ENCODE measurements around the gene RIC3. TPM values are rescaled to one million over a fixed set of nuclear protein-coding genes. Genes with fewer than 3 reads are reported as not detected.

The RIC3 gene
- total RNA-seq, 1 donor from 2014 or later = 3.2 TPM

DNA sequence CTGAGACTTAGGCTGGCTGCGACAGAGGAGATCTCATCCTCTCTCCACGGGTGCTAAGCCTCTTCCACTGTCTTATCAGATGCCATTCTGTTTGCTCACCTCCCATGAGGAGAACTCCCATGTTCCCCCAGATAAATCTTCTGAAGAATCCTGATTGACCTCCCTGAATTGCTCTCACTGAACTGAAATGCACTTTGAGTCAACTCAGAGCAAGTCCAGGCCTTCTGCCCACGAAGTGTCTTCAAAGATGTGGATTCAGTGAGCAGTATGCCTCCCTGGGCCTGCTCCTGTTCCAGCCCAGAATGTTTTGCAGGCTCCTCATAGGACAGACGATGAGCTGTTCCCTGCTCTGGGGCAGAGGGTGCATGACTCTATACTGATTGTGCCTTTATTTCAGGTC, 70.5 kb downstream of the RIC3 start:
- H3K27me3 Mint-ChIP-seq (ENCODE audit: low read depth) = no peaks in the 10 kb centered on the region
- no peaks in the 10 kb centered on the region for H3K9me3 Mint-ChIP-seq
- no peak for DNase-seq (ENCODE audit: low spot score)
- no peak overlapping the region for H3K27ac Mint-ChIP-seq
- H3K4me1 Mint-ChIP-seq (ENCODE audit: low read depth) = no peaks in the 10 kb centered on the region
- no peak overlapping the region for H3K4me3 Mint-ChIP-seq (ENCODE audit: low read depth)
- intact Hi-C loops (cut with micrococcal nuclease) = no loop called here
- H3K36me3 Mint-ChIP-seq (ENCODE audit: low read depth) = no peaks in the 10 kb centered on the region

DNA sequence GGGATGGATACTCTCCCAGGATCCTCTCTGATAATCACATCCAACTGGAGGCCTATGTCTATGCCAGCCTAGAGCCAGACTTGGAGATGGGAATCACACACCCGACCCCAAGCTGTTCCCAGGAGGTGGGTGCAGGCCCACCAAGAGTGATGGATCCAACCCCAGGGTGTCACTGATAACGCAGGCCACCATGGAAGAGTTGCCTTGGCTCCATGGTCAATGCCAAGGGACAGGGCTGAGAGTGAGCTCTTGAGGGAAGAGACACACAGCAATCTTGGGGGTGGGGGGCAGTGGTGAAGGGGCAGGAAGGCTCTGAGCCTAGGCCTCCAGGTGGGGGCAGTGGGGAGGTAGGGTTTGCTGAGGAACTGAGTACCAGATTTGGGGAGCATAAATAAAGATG, 70.9 kb downstream of the RIC3 start:
- H3K36me3 Mint-ChIP-seq (ENCODE audit: low read depth) = no peaks in the 10 kb centered on the region
- intact Hi-C loops (cut with micrococcal nuclease) = no loop called here
- H3K27ac Mint-ChIP-seq = no peak overlapping the region
- no peaks in the 10 kb centered on the region for H3K27me3 Mint-ChIP-seq (ENCODE audit: low read depth)
- H3K4me3 Mint-ChIP-seq (ENCODE audit: low read depth) = no peak overlapping the region
- DNase-seq (ENCODE audit: low spot score) = no peak
- no peaks in the 10 kb centered on the region for H3K9me3 Mint-ChIP-seq
- H3K4me1 Mint-ChIP-seq (ENCODE audit: low read depth) = no peaks in the 10 kb centered on the region

DNA sequence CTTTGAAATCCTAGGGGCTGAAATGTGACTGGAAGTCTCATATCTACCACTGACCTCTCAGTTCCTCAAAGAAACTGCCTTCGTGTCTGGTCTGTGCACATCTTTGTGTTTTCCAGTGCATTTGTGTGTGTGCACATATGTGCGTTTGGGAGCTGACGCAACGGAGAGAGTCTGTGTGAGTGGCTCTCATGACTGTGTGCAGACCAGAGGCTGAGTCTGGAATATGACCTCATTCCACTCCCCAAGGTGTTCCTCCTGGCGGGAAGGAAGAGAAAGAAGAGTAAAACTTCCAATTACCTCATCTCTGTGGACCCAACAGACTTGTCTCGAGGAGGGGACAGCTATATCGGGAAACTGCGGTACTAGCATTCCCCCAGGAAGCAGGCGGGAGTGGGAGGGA, 71.4 kb downstream of the RIC3 start:
- intact Hi-C loops (cut with micrococcal nuclease) = no loop called here
- Mint-ChIP-seq H3K27me3 (ENCODE audit: low read depth) (no peaks in the 10 kb centered on the region), H3K9me3 (no peaks in the 10 kb centered on the region), H3K36me3 (ENCODE audit: low read depth) (no peaks in the 10 kb centered on the region), H3K27ac (no peak overlapping the region), H3K4me1 (ENCODE audit: low read depth) (no peaks in the 10 kb centered on the region), H3K4me3 (ENCODE audit: low read depth) (no peak overlapping the region)
- DNase-seq (ENCODE audit: low spot score) = no peak

DNA sequence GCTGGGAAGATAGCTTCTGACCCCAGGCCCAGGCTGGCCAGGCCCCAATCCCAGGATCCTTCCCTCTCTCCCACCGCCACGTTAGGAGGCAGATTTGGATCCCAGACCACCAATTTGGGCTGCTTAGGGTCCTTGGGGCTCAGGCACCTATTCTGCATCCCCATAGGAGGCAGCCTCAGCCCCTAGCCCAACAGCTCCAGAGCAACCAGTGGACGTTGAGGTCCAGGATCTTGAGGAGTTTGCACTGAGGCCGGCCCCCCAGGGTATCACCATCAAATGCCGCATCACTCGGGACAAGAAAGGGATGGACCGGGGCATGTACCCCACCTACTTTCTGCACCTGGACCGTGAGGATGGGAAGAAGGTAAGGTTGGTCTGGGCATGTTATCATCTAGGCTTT, 71.8 kb downstream of the RIC3 start:
- Mint-ChIP-seq H3K9me3 (no peaks in the 10 kb centered on the region), H3K27me3 (ENCODE audit: low read depth) (no peaks in the 10 kb centered on the region), H3K4me3 (ENCODE audit: low read depth) (no peak overlapping the region), H3K36me3 (ENCODE audit: low read depth) (no peaks in the 10 kb centered on the region), H3K27ac (no peak overlapping the region), H3K4me1 (ENCODE audit: low read depth) (no peaks in the 10 kb centered on the region)
- no peak for DNase-seq (ENCODE audit: low spot score)
- intact Hi-C loops (cut with micrococcal nuclease) = no loop called here

DNA sequence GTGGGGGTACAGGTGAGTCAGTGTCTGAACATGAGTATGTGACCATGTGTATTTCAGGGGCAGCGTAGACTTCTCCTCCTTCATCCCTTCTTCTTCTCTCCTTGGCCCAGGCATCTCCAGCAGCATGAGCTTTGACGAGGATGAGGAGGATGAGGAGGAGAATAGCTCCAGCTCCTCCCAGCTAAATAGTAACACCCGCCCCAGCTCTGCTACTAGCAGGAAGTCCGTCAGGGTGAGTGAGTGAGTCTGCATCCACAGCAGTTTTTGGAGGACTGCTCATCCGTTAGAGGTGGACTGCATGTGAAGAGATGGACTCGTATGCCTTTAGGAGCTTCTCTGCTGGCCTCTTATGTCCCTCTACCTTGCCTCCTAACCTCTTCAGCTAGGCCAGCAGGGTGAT, 72.2 kb downstream of the RIC3 start:
- no peaks in the 10 kb centered on the region for H3K27me3 Mint-ChIP-seq (ENCODE audit: low read depth)
- intact Hi-C loops (cut with micrococcal nuclease) = no loop called here
- no peaks in the 10 kb centered on the region for H3K4me1 Mint-ChIP-seq (ENCODE audit: low read depth)
- no peak overlapping the region for H3K4me3 Mint-ChIP-seq (ENCODE audit: low read depth)
- DNase-seq (ENCODE audit: low spot score) = no peak
- H3K36me3 Mint-ChIP-seq (ENCODE audit: low read depth) = no peaks in the 10 kb centered on the region
- H3K27ac Mint-ChIP-seq = no peak overlapping the region
- no peaks in the 10 kb centered on the region for H3K9me3 Mint-ChIP-seq

DNA sequence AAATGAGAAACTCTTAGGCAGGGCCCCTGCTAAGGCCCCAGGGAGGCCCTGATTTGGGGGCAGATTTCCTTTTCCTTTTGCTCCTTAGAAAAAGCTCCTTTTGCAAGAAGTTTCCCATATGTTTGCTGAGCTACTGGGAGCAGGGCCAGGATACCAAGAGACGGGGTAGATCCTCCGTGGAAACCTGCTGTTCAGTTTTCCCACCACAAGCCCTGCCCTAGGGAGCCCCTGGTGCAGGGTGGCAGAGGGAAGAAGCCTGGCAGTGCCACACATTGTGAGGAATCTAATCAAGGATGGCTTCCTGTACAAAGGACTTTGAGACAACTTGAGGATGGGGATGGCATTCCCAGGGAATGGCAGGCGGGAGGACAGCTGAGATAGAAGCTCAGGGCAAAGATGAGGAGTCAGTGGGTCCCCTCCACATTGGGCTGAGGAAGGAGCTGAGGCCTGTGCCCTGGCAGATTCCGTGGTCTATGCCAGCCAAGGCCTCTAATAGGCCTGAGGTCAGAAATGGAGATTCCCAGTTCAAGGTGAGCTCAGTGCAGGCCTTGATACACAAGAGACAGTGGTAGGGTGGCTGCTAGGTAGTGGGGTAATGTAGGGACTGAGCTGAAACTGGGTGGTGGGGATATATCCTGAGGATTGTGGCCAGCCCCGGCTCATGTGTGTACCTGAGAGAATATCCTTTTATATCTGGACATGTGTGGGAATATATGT, 72.9 kb downstream of the RIC3 start:
- H3K27me3 Mint-ChIP-seq (ENCODE audit: low read depth) = no peaks in the 10 kb centered on the region
- H3K4me1 Mint-ChIP-seq (ENCODE audit: low read depth) = no peaks in the 10 kb centered on the region
- intact Hi-C loops (cut with micrococcal nuclease) = no loop called here
- H3K27ac Mint-ChIP-seq = no peak overlapping the region
- no peak for DNase-seq (ENCODE audit: low spot score)
- no peaks in the 10 kb centered on the region for H3K36me3 Mint-ChIP-seq (ENCODE audit: low read depth)
- no peak overlapping the region for H3K4me3 Mint-ChIP-seq (ENCODE audit: low read depth)
- no peaks in the 10 kb centered on the region for H3K9me3 Mint-ChIP-seq

DNA sequence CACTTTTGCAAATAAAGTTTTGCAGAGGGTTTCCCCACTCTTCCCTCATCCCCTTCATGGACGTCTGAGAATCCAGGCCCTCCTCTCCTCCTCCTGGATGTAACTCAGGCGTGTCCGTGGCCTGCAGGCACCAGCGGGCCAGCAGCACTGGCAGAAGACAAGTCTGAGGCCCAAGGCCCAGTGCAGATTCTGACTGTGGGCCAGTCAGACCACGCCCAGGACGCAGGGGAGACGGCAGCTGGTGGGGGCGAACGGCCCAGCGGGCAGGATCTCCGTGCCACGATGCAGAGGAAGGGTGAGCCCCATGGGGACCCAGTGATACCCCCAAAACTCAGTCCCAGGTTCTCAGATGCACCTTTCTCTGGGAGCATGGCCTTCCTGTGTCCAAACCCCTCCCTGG, 73.5 kb downstream of the RIC3 start:
- no peaks in the 10 kb centered on the region for H3K36me3 Mint-ChIP-seq (ENCODE audit: low read depth)
- no peaks in the 10 kb centered on the region for H3K27me3 Mint-ChIP-seq (ENCODE audit: low read depth)
- H3K4me1 Mint-ChIP-seq (ENCODE audit: low read depth) = no peaks in the 10 kb centered on the region
- no peak overlapping the region for H3K27ac Mint-ChIP-seq
- DNase-seq (ENCODE audit: low spot score) = no peak
- H3K9me3 Mint-ChIP-seq = no peaks in the 10 kb centered on the region
- H3K4me3 Mint-ChIP-seq (ENCODE audit: low read depth) = no peak overlapping the region
- intact Hi-C loops (cut with micrococcal nuclease) = no loop called here

DNA sequence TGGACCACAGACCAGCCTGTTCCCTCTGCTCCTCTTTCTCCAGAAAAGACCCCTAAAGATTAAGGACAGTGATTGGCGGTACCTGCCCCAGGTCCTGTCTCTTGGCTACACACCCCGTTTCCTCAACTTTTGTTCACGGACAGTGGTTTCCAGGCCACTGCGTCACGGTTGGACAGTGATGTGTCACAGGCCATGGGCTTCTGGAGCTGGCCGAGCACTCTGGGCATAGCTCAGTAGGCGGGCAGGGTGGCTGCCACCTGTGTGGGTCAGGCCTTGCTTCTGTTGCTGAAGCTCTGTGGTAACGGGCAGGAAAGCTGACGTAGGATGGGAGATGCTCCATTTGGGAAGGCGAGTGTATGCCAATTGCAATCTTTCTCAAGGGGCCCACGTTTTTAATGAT, 74.2 kb downstream of the RIC3 start:
- no peak overlapping the region for H3K4me3 Mint-ChIP-seq (ENCODE audit: low read depth)
- no peaks in the 10 kb centered on the region for H3K36me3 Mint-ChIP-seq (ENCODE audit: low read depth)
- H3K27ac Mint-ChIP-seq = no peak overlapping the region
- DNase-seq (ENCODE audit: low spot score) = no peak
- H3K27me3 Mint-ChIP-seq (ENCODE audit: low read depth) = no peaks in the 10 kb centered on the region
- H3K9me3 Mint-ChIP-seq = no peaks in the 10 kb centered on the region
- H3K4me1 Mint-ChIP-seq (ENCODE audit: low read depth) = no peaks in the 10 kb centered on the region
- intact Hi-C loops (cut with micrococcal nuclease) = no loop called here

DNA sequence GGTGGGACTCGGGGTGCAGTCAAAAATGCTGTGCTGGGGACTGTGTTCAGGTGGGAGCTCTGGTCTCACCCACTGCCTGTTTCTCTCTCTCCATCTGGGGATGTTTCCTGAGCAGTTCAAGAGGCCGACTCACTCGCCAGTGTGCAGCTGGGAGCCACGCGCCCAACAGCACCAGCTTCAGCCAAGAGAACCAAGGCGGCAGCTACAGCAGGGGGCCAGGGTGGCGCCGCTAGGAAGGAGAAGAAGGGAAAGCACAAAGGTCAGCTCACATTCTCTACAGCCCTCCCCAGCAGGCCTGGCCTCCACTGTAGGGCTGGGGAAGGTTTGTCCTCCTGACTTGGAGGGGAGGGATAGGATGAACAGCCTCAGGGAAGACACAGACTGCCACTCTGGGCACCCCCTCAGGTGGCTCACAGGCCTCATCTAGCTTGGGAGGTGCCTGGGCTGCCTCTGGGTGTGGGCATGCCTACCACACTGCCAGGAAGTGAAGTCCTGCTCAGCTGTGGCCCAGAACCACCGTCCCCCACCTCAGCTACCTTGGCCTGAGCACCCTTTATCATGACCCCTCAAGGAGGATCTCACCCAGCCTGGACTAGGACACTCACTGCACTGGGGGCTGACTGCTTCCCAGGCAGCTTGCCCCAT, 74.8 kb downstream of the RIC3 start:
- no peak for DNase-seq (ENCODE audit: low spot score)
- intact Hi-C loops (cut with micrococcal nuclease) = no loop called here
- Mint-ChIP-seq H3K36me3 (ENCODE audit: low read depth) (no peaks in the 10 kb centered on the region), H3K27ac (no peak overlapping the region), H3K4me3 (ENCODE audit: low read depth) (no peak overlapping the region), H3K27me3 (ENCODE audit: low read depth) (no peaks in the 10 kb centered on the region), H3K4me1 (ENCODE audit: low read depth) (no peaks in the 10 kb centered on the region), H3K9me3 (no peaks in the 10 kb centered on the region)

DNA sequence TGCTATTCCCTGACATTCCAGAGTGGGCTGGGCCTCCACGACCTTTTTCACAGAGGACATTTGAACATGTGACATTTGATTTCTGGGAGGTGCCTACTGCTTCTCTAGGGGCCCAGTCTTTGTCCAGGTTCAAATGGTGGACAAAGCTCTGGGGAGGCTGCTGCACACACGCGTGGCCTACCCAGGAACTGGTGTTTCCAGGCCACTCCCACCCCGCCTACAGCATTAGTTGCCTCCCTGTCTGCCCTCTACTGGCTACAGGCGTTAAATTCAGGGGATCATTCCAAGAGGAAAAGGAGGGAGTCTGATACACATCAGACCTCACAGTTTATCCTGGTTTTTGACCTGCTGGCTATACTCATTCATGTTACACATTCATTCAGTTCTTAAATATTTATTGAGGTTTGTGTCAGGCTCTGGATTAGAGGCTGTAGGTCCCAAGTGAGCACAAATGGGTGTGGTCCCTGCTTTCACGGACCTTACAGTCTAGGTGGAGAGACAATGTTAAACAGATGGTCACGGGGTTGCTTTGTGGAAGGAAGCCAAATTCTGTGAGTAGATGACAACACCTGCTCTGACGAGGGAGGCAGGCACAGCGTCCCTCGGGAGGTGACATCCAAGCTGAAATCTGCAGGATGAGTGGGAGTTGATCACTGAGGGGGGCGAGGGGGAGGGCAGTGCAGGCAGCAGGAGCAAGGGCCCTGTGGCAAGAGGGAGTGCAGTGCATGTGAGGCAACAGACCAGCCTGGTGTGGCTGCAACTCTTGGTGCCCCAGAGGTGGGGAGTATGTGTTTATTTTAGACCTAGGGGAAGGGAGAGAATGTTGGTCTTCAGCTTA, 76.0 kb downstream of the RIC3 start:
- no peaks in the 10 kb centered on the region for H3K9me3 Mint-ChIP-seq
- intact Hi-C loops (cut with micrococcal nuclease) = no loop called here
- H3K27me3 Mint-ChIP-seq (ENCODE audit: low read depth) = no peaks in the 10 kb centered on the region
- no peak overlapping the region for H3K4me3 Mint-ChIP-seq (ENCODE audit: low read depth)
- H3K27ac Mint-ChIP-seq = no peak overlapping the region
- H3K4me1 Mint-ChIP-seq (ENCODE audit: low read depth) = no peaks in the 10 kb centered on the region
- DNase-seq (ENCODE audit: low spot score) = no peak
- H3K36me3 Mint-ChIP-seq (ENCODE audit: low read depth) = no peaks in the 10 kb centered on the region

DNA sequence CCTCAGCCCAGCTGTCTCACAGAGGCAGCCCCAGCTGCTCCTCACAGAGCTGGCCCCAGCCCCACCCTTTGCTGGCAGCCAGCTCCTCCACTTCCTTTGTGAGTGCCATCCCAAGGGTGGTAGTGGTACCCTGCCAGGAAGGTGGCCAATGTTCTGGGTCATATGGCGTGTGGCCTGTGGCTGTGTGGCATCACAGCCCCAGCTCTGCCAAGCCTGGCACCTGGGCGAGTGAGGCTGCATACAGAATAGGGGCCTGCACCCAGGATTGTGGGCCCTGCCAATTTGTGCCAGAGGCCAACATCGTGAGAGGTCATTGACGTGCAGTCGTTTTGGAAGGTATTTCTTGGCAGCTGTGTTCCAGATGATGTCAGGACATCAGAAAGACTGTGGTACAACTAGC, 77.1 kb downstream of the RIC3 start:
- DNase-seq (ENCODE audit: low spot score) = no peak
- Mint-ChIP-seq H3K27me3 (ENCODE audit: low read depth) (no peaks in the 10 kb centered on the region), H3K4me3 (ENCODE audit: low read depth) (no peak overlapping the region), H3K4me1 (ENCODE audit: low read depth) (no peaks in the 10 kb centered on the region), H3K27ac (no peak overlapping the region), H3K9me3 (no peaks in the 10 kb centered on the region), H3K36me3 (ENCODE audit: low read depth) (no peaks in the 10 kb centered on the region)
- intact Hi-C loops (cut with micrococcal nuclease) = no loop called here

DNA sequence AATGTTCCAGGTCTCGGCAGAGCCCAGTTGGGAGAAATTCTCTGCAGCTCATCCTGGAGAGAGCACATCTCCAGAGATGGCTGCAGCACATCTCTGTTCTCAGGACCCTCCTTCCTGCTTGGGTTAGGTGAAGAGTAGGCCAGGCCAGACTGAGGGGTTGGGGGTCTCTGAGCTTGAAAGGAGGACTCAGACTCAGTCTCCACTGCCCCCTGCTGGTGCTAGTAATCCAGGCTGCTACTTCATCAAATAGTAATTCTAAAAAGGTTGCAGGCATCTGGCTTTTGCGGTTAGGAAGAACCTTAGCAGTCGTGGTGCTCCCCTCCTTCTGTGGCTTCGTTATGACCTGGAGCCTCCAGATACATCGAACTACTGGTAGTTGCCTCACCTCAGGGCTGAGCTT, 78.1 kb downstream of the RIC3 start:
- intact Hi-C loops (cut with micrococcal nuclease) = no loop called here
- H3K4me3 Mint-ChIP-seq (ENCODE audit: low read depth) = no peak overlapping the region
- DNase-seq (ENCODE audit: low spot score) = no peak

DNA sequence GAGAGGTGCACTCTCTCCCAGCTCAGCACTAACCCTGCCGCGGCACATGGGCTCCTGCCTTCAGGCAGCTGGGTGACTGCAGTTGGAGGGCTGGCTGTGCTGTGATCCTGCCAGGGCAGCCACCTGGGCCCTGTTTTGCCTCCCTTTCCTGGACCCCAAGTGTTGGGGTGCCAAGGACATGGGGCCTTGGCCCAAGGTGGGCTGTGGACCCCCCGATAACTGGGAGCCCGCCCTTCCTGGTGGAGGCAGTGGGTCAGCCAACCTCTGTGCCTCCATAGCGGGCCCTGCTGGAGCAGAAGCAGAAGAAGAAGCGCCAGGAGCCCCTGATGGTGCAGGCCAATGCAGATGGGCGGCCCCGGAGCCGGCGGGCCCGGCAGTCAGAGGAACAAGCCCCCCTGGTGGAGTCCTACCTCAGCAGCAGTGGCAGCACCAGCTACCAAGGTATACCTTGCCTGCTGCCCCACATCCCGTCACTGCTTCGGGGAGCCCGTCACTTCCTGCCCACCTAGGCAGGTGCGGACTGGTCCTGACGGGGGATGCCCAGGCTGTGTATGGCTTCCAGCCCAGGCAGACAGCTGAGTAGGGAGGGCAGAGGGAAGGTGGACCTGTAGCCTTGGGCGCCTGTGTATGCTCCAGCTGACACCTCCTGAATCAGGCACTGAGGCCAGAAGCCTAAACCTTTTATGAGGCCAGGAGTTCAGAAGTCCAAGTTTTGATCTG, 78.9 kb downstream of the RIC3 start:
- Mint-ChIP-seq H3K4me1 (ENCODE audit: low read depth) (no peaks in the 10 kb centered on the region), H3K36me3 (ENCODE audit: low read depth) (no peaks in the 10 kb centered on the region), H3K27me3 (ENCODE audit: low read depth) (no peaks in the 10 kb centered on the region), H3K4me3 (ENCODE audit: low read depth) (no peak overlapping the region), H3K27ac (no peak overlapping the region), H3K9me3 (no peaks in the 10 kb centered on the region)
- intact Hi-C loops (cut with micrococcal nuclease) = no loop called here
- no peak for DNase-seq (ENCODE audit: low spot score)

More for the DNA sequence above, 78.1 kb downstream of the RIC3 start:
- Mint-ChIP-seq H3K4me1 (ENCODE audit: low read depth) (no peaks in the 10 kb centered on the region), H3K9me3 (no peaks in the 10 kb centered on the region), H3K27ac (no peak overlapping the region), H3K27me3 (ENCODE audit: low read depth) (no peaks in the 10 kb centered on the region), H3K36me3 (ENCODE audit: low read depth) (no peaks in the 10 kb centered on the region)
